Dermis blood vessel endothelial cell (primary cell): ENCODE results near the gene CUL9. TPM values are rescaled to one million over a fixed set of nuclear protein-coding genes. Genes with fewer than 3 reads are reported as not detected.

Experiments
- DNase-seq: peaks from one replicate; pipeline ENCODE4 v3.0.0; 2010
- total RNA-seq: library from RNA; depleted of rRNA; stranded (reverse); fragments of >200 nt; gene quantifications from 2 replicates; pipeline ENCODE4 v1.2.3, GENCODE V29; 2014

Gene CUL9
- total RNA-seq, 1 donor from 2014 or later = 25.9 TPM

DNA sequence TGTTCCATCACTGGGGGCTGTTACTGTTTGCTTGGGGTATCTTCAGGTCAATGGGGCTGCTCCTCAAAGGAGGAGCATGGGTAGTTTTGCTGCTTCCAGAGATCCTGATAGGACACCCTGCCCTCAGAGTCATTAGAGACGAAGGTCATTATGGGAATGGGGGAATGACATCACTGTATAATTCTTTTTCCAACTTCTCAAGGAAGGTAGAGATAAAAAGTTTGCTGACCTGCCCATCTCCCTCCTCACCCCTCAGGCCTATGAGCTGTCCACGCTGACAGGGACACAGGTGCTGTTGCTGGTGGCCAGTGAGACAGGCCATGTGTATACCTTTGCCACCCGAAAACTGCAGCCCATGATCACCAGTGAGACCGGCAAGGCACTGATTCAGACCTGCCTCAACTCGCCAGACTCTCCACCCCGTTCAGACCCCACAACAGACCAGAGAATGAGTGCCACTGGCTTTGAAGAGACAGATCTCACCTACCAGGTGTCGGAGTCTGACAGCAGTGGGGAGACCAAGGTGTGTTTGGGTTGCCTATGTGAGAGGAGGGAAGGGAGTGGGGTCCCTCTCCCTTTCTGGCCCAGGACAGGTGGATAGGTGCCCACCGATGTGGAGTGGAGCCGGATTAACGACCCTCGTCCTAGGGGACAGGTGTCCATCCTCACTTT is 8.3 kb upstream of the CUL9 start:
- peak; percentile 9 for DNase-seq

- peak; percentile 100 for DNase-seq
These were observed 7.5 kb upstream of the CUL9 start for GRCh38 chr6:43174263-43175112.

DNA sequence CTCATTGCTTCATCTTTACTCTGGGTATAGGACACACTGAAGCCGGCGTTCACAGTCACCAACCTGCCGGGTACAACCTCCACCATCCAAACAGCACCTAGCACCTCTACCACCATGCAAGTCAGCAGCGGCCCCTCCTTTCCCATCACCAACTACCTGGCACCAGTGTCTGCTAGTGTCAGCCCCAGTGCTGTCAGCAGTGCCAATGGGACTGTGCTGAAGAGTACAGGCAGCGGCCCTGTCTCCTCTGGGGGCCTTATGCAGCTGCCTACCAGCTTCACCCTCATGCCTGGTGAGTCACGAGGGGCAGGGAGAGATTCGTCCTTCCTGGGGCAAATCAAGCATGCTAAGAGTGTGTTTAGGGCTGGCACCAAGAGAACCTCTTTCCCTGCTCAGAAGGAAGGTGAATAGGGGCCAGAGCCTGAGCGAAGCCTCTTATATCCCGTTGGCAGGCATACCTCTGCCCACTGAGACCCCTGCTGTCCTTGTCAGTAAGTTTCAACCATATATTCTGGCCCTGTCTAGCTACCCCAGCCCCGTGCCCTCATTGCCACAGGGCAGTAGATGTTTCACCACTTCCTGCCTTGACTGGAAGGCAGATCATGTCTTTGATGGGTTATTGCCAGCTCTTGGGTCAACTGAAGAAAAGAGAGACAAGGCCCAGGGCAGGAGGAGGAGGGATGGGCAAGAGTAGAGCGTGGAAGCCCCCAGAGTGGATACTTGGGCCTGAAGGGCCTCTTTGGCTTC is 6.1 kb upstream of the CUL9 start:
- DNase-seq = no peak

DNA sequence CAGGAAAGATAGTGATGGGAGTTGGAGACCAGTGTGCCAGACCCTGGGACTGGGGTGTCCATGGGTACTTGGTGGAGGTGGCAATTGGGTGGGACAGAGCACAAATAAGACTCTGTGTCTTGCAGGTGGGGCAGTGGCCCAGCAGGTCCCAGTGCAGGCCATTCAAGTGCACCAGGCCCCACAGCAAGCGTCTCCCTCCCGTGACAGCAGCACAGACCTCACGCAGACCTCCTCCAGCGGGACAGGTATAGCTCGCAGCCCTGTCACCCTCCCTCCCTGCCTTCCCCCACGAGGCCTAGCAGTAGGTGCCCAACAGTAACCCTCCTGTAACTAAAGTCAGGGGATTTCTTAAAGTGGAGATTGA is 5.6 kb upstream of the CUL9 start:
- no peak for DNase-seq

- DNase-seq = no peak
These were observed 3.8 kb upstream of the CUL9 start for GRCh38 chr6:43178150-43178549.

- DNase-seq = no peak
These were observed 2.8 kb upstream of the CUL9 start for GRCh38 chr6:43178951-43179830.

DNA sequence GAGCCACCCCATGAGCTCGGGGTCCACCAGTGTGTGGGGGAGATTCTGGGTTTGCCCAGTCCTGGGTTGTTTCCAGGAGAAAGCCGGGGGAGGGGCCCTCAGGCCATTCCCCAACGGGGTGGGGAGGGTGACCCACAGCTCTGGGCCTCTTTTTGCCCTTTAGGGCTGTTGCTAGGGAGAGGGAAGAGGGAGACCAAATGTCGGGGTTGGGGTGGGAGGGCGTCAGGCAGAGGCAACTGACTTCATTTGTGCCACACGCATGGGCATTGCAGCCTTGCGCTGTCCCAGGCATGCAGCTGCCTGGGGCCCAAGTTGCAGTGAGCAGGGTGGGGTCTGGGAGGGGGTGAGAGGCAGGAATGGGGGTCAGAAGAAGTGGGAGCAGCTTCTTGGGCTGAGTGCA is 1.9 kb upstream of the CUL9 start:
- DNase-seq = no peak

- DNase-seq = no peak
These were observed 1.0 kb upstream of the CUL9 start for GRCh38 chr6:43180985-43181384.

GRCh38 chr6:43181621-43181941 is 415 bp upstream of the CUL9 start:
- no peak for DNase-seq

GRCh38 chr6:43183441-43183840 is 1.4 kb downstream of the CUL9 start:
- no peak for DNase-seq

- no peak for DNase-seq
These were observed 2.4 kb downstream of the CUL9 start for GRCh38 chr6:43184268-43184985.

GRCh38 chr6:43185391-43185985 is 3.5 kb downstream of the CUL9 start:
- no peak for DNase-seq

- no peak for DNase-seq
These were observed 4.0 kb downstream of the CUL9 start for GRCh38 chr6:43186019-43186418.

- no peak for DNase-seq
These were observed 4.7 kb downstream of the CUL9 start for GRCh38 chr6:43186706-43187105.

DNA sequence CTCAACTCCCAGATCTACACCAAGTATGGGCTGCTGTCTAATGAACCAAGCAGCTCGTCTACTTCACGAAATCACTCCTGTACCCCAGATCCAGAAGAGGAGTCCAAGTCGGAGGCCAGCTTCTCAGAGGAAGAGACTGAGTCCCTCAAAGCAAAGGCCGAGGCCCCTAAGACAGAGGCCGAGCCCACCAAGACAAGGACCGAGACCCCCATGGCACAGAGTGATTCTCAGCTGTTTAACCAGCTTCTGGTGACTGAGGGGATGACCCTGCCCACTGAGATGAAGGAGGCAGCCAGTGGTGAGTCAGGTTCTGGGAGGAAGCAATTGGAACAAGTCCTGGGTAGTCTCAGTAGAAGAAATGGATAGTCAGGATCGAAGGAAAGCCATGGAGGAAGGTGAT is 5.8 kb downstream of the CUL9 start:
- DNase-seq = no peak

DNA sequence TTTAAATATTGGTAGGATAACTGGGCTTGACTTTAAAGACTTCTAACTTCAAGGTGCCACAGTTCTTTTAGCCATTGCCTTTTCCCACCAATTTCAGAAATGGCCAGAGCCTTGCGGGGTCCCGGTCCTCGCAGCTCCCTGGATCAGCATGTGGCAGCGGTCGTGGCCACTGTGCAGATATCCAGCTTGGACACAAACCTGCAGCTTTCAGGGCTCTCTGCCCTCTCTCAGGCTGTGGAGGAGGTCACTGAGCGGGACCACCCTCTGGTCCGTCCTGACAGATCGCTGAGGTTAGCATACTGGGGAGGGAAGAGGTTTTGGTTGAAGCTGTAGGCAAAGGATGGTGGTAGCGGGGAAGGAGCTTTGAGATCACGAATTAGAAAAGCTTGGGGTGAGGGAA is 6.4 kb downstream of the CUL9 start:
- no peak for DNase-seq

DNA sequence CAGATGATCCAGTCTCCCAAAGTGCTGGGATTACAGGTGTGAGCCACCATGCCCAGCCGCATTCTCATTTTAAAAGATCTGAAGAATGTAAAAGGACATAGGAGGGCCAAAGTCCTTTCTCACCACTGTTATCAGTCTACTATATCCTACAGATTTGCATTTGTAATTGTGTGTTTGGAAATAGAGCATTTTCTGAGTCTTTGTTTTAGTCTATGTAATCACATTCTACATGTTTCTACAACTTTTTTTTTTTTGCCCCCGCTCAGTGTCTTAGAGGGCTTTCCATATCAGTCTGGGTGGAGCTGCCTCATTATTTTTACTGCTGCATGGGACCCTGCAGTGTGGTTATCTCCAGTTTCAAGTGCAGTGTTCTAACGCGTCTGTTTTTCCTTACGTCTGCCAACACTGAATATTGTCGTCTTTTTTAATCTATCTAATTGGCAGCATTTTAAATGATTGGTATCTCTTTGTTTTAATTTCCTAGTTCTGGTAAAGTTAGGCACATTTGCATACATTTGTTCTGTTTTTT is 7.8 kb downstream of the CUL9 start:
- no peak for DNase-seq

DNA sequence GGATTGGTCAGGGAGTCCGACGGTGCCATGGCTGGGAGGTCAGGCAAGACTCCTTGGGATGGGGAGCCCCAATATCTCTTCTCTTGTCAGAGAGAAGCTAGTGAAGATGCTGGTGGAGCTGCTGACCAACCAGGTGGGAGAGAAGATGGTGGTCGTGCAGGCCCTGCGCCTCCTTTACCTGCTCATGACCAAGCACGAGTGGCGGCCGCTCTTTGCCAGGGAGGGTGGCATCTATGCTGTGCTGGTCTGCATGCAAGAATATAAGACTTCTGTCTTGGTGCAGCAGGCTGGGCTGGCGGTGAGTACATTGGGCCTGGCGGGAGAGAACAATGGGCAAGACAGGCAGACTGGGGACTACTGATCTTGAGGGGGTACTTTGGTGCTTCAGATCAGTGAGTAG is 10.9 kb downstream of the CUL9 start:
- no peak for DNase-seq

DNA sequence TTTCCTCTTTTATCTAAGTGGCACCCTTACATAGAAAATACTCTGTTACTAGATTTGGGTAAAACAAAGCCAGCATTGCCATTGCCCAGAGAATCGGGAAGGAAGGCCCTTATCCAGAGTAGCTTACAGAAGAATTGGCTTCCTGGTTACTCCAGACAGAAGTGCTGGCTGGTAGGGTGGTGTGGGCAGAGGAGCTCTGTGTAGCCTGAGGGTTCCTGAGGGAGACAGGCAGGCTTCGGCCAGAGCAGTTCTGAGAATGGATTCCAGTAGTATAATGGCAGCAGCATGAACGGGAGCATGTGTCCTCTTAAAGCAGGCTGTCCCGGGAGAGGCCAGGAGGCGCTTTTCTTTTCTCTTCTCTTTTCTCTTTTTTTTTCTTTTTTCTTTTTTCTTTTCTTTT is 11.9 kb downstream of the CUL9 start:
- no peak for DNase-seq

DNA sequence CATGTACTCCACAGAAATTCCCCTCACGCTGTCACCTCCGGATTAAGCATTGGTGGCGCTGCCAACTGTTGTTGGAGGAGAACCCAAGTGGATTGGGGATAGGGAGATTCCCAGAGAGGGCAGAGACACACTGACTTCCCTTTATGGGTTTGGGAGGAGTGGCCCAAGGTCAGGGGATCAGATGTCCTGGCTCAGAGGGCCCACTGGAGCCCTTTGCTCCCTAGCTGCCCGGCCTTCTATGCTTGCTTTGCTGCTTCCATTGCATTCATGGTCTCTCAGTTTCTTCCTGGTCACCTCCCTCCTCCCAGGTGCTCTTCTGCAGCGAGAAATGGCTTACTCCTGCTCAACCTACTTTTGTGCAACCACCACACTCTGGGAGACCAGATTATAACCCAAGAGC is 14.3 kb downstream of the CUL9 start:
- no peak for DNase-seq

DNA sequence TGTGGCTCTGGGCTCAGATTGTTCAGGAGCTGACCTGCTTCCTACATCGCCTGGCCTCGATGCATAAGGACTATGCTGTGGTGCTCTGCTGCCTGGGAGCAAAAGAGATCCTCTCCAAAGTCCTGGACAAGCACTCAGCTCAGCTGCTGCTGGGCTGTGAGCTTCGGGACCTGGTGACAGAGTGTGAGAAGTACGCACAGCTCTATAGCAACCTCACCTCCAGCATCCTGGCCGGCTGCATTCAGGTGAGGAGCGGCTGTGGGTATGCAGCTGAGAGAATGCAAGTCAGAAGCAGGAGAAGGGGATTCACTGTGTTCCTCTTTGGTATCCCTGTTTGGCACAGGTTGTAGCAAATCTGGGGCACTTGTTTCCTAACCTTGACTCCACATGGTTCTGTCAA is 17.9 kb downstream of the CUL9 start:
- no peak for DNase-seq
